Neural progenitor cell (in vitro differentiated cells): ENCODE data around the gene GGNBP2. TPM values are rescaled to one million over a fixed set of nuclear protein-coding genes. Genes with fewer than 3 reads are reported as not detected.
A peak's percentile ranks its signal among the peaks of the same experiment; 100 is the strongest.

Experiments
- DNase-seq: peaks from one replicate; pipeline ENCODE4 v3.0.0-alpha.2; 2016; ENCODE audit warnings: low spot score
- H2AFZ ChIP-seq: fragments of 200-600 bp; sonication (generic); replicated peaks from 2 replicates; pipeline ENCODE4 v1.6.1; 2016; ENCODE audit warnings: antibody characterized with exemption
- H3F3A ChIP-seq: fragments of 200-600 bp; sonication (generic); 2 replicates; pipeline ENCODE4 v1.6.1; 2016; ENCODE audit warnings: antibody characterized with exemption, low read depth
- H3K27ac ChIP-seq: fragments of 200-600 bp; sonication (generic); 2 replicates; pipeline ENCODE4 v1.5.1; 2016; ENCODE audit warnings: mild to moderate bottlenecking
- H3K27me3 ChIP-seq: fragments of 200-600 bp; sonication (generic); 2 replicates; pipeline ENCODE4 v1.6.1; 2016; ENCODE audit warnings: mild to moderate bottlenecking, moderate library complexity
- H3K36me3 ChIP-seq: fragments of 200-600 bp; sonication (generic); 2 replicates; pipeline ENCODE4 v1.5.1; 2016
- H3K4me1 ChIP-seq: fragments of 200-600 bp; sonication (generic); 2 replicates; pipeline ENCODE4 v1.6.1; 2016; ENCODE audit warnings: mixed run types
- H3K4me2 ChIP-seq: fragments of 200-600 bp; sonication (generic); 2 replicates; pipeline ENCODE4 v1.6.1; 2016
- H3K4me3 ChIP-seq: fragments of 200-600 bp; sonication (generic); 2 replicates; pipeline ENCODE4 v1.5.1; 2016
- H3K79me2 ChIP-seq: fragments of 200-600 bp; sonication (generic); 2 replicates; pipeline ENCODE4 v1.6.1; 2016; ENCODE audit warnings: low read depth
- H3K9ac ChIP-seq: fragments of 200-600 bp; sonication (generic); 2 replicates; pipeline ENCODE4 v1.6.1; 2016
- H3K9me3 ChIP-seq: fragments of 200-600 bp; sonication (generic); 2 replicates; pipeline ENCODE4 v1.5.1; 2016; ENCODE audit warnings: low read depth
- H4K20me1 ChIP-seq: fragments of 200-600 bp; sonication (generic); 2 replicates; pipeline ENCODE4 v1.6.1; 2016; ENCODE audit warnings: low read depth
- H3K27ac Mint-ChIP-seq: 3 replicates; pipeline ENCODE4 v1.8.0; 2021; ENCODE audit warnings: mixed read lengths
- H3K27me3 Mint-ChIP-seq: 2 replicates; pipeline ENCODE4 v1.8.0; 2022; ENCODE audit warnings: low read depth, mild to moderate bottlenecking, inconsistent platforms, moderate library complexity, mixed read lengths; ENCODE audit not compliant: insufficient read depth
- H3K36me3 Mint-ChIP-seq: 3 replicates; pipeline ENCODE4 v1.8.0; 2021; ENCODE audit warnings: mixed read lengths
- H3K4me1 Mint-ChIP-seq: 3 replicates; pipeline ENCODE4 v1.8.0; 2021; ENCODE audit warnings: mixed read lengths
- H3K4me3 Mint-ChIP-seq: 3 replicates; pipeline ENCODE4 v1.8.0; 2021; ENCODE audit warnings: mild to moderate bottlenecking, moderate library complexity, mixed read lengths
- H3K9me3 Mint-ChIP-seq: 3 replicates; pipeline ENCODE4 v1.8.0; 2020; ENCODE audit warnings: mixed read lengths
- EZH2 ChIP-seq: fragments of 200-600 bp; sonication (generic); IDR thresholded peaks from 2 replicates; pipeline ENCODE4 v1.6.1; 2017; ENCODE audit warnings: antibody characterized with exemption, mild to moderate bottlenecking, moderate library complexity
- EZH2phosphoT487 ChIP-seq: fragments of 200-600 bp; sonication (generic); IDR thresholded peaks from 2 replicates; pipeline ENCODE4 v1.6.1; 2017; ENCODE audit warnings: antibody characterized with exemption
- total RNA-seq: library from RNA; depleted of rRNA; stranded (reverse); fragments of >200 nt; gene quantifications from 2 replicates; pipeline ENCODE4 v1.2.3, GENCODE V29; 2015; ENCODE audit warnings: low replicate concordance
- TF ChIP-seq, protein P1 (sequence below): fragments of 200-600 bp; sonication (generic); IDR thresholded peaks from 2 replicates; pipeline ENCODE4 v1.5.1; 2017; ENCODE audit warnings: antibody characterized with exemption, mild to moderate bottlenecking

The GGNBP2 gene
- total RNA-seq, 1 donor from 2014 or later: 79.5 TPM

DNA sequence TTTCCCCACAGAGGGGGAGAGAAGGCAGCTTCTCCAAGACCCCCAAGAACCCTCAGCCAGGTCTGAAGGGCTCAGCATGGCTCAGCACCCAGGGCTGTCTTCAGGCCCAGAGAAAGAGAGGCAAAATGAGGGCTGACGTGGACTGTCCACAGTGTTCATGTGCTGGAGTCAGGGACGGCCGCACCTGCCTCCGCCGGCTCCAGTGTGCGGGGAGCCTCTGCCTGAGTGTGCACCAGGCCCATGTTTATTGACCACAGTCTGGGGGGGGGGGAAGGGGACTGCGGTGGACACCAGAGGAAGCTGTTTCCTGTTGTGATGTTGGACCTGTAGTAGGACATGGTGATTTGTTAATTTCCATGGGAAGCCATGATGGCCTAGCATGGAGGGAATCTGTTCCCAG, 63.6 kb downstream of the GGNBP2 start:
- no peaks in the 10 kb centered on the region for H3K9me3 Mint-ChIP-seq
- peaks cover 7% of the 10 kb centered on the region for H3K4me1 ChIP-seq
- no peak overlapping the region for H3K4me3 Mint-ChIP-seq

DNA sequence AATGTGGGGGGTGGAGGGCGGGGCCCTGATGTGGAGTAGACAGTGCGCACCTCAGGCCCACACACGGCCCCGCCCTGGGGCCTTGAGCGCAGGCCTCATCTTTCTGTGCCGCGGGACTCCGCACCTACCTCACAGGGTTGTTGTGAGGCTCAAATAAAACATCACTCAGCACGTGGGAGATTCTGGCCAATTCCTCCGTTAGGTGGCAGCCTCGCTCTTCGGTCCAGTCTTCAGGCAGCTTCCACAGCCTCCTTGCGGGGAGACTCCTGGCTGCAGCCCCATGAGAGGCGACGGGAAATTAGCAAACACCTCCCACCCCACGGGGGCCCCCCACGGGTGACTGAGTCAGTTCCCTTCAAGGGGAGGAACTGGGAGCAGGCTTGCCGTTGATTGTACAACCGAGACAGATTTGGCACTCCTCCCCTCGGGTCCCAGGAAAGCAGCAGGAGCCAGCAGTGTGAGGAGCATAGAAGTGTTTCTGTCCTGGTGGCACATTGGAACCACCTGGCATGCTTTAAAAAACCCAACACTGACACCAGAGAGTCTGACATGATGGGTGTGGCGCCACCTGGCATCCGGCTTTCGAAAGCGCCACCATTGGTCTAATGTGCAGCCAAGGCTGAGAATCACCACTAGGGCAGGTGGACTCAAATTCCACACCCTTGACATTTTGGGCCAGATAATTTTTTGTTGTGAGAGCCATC, 64.2 kb downstream of the GGNBP2 start:
- H3F3A ChIP-seq: peaks cover 4% of the 10 kb centered on the region
- Mint-ChIP-seq H3K4me1 (peaks cover 4% of the 10 kb centered on the region), H3K4me3 (no peak overlapping the region), H3K36me3 (no peaks in the 10 kb centered on the region), H3K27me3 (peaks cover 3% of the 10 kb centered on the region), H3K9me3 (no peaks in the 10 kb centered on the region), H3K27ac (no peak overlapping the region)
- H3K4me3 ChIP-seq: no peak overlapping the region
- no peaks in the 10 kb centered on the region for H3K36me3 ChIP-seq
- H3K9me3 ChIP-seq: no peaks in the 10 kb centered on the region
- DNase-seq: peak; percentile 69
- no peak overlapping the region for H3K27ac ChIP-seq
- no peak overlapping the region for H2AFZ ChIP-seq
- peaks cover 9% of the 10 kb centered on the region for H3K4me1 ChIP-seq
- H3K27me3 ChIP-seq: no peaks in the 10 kb centered on the region
- H3K4me2 ChIP-seq: no peak overlapping the region
- TF ChIP-seq, protein P1, sequence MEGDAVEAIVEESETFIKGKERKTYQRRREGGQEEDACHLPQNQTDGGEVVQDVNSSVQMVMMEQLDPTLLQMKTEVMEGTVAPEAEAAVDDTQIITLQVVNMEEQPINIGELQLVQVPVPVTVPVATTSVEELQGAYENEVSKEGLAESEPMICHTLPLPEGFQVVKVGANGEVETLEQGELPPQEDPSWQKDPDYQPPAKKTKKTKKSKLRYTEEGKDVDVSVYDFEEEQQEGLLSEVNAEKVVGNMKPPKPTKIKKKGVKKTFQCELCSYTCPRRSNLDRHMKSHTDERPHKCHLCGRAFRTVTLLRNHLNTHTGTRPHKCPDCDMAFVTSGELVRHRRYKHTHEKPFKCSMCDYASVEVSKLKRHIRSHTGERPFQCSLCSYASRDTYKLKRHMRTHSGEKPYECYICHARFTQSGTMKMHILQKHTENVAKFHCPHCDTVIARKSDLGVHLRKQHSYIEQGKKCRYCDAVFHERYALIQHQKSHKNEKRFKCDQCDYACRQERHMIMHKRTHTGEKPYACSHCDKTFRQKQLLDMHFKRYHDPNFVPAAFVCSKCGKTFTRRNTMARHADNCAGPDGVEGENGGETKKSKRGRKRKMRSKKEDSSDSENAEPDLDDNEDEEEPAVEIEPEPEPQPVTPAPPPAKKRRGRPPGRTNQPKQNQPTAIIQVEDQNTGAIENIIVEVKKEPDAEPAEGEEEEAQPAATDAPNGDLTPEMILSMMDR: peak; percentile 47
- TF ChIP-seq EZH2: no peak
- H4K20me1 ChIP-seq: peaks cover 3% of the 10 kb centered on the region
- H3K79me2 ChIP-seq: no peaks in the 10 kb centered on the region
- H3K9ac ChIP-seq: no peak overlapping the region

More for the DNA sequence above, 63.6 kb downstream of the GGNBP2 start:
- Mint-ChIP-seq H3K36me3 (no peaks in the 10 kb centered on the region), H3K27me3 (peaks cover 3% of the 10 kb centered on the region), H3K27ac (no peak overlapping the region), H3K4me1 (peaks cover 5% of the 10 kb centered on the region)
- no peak overlapping the region for H2AFZ ChIP-seq
- H3K27me3 ChIP-seq: no peaks in the 10 kb centered on the region
- no peak overlapping the region for H3K27ac ChIP-seq
- no peaks in the 10 kb centered on the region for H3K9me3 ChIP-seq
- H3K4me3 ChIP-seq: no peak overlapping the region
- no peak for DNase-seq
- H4K20me1 ChIP-seq: peaks cover 10% of the 10 kb centered on the region
- no peak for TF ChIP-seq EZH2
- TF ChIP-seq EZH2phosphoT487: no peak
- TF ChIP-seq, protein P1: no peak
- H3K79me2 ChIP-seq: no peaks in the 10 kb centered on the region
- no peak overlapping the region for H3K4me2 ChIP-seq
- H3K9ac ChIP-seq: no peak overlapping the region
- H3K36me3 ChIP-seq: no peaks in the 10 kb centered on the region
- H3F3A ChIP-seq: peaks cover 8% of the 10 kb centered on the region

DNA sequence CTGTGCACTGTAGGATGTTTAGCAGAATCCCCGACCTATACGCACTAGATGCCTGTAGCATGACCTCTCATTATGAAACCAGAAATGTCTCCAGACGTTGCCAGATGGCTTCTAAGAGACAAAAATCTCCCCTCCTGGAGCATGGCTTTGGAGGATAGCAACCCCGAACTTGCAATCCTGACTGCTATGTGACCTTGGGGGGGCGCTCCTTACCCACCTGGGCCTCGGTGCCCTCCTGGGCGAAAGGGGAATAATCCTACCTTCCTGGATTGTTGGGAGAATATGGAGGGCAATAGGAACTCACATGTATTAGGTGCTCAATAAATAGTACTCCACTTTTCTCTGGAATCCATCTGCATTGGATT, 64.8 kb downstream of the GGNBP2 start:
- H3K27me3 ChIP-seq: no peaks in the 10 kb centered on the region
- H3K27ac ChIP-seq: no peak overlapping the region
- no peaks in the 10 kb centered on the region for H4K20me1 ChIP-seq
- peaks cover 15% of the 10 kb centered on the region for H3K4me1 ChIP-seq
- no peak overlapping the region for H2AFZ ChIP-seq
- Mint-ChIP-seq H3K4me3 (peak overlapping the region; percentile 13), H3K4me1 (peaks cover 2% of the 10 kb centered on the region), H3K9me3 (no peaks in the 10 kb centered on the region), H3K36me3 (no peaks in the 10 kb centered on the region), H3K27me3 (peaks cover 3% of the 10 kb centered on the region), H3K27ac (no peak overlapping the region)
- no peak for DNase-seq
- no peaks in the 10 kb centered on the region for H3K36me3 ChIP-seq
- H3F3A ChIP-seq: peaks cover under 1% of the 10 kb centered on the region
- H3K79me2 ChIP-seq: no peaks in the 10 kb centered on the region
- TF ChIP-seq EZH2 (no peak), EZH2phosphoT487 (no peak)
- TF ChIP-seq, protein P1: no peak
- no peaks in the 10 kb centered on the region for H3K9me3 ChIP-seq
- no peak overlapping the region for H3K4me3 ChIP-seq
- H3K4me2 ChIP-seq: no peak overlapping the region
- H3K9ac ChIP-seq: no peak overlapping the region
